Karpas-422 (cell line): ENCODE data around the gene PDZD2. TPM values are rescaled to one million over a fixed set of nuclear protein-coding genes. Genes with fewer than 3 reads are reported as not detected.

Experiments used
- DNase-seq: peaks from one replicate; pipeline ENCODE4 v3.0.0-alpha.2; 2015
- H2AFZ ChIP-seq: fragments of 200-600 bp; sonication (generic); 2 replicates; pipeline ENCODE4 v1.6.1; 2014; ENCODE audit warnings: antibody characterized with exemption, low read length, mixed read lengths
- H3K27ac ChIP-seq: fragments of 200-600 bp; sonication (generic); 2 replicates; pipeline ENCODE4 v1.5.1; 2014; ENCODE audit warnings: mild to moderate bottlenecking, low read length, moderate library complexity
- H3K27me3 ChIP-seq: fragments of 200-600 bp; sonication (generic); 2 replicates; pipeline ENCODE4 v1.6.1; 2014; ENCODE audit warnings: low read length, mixed read lengths
- H3K36me3 ChIP-seq: fragments of 200-600 bp; sonication (generic); 2 replicates; pipeline ENCODE4 v1.6.1; 2014; ENCODE audit warnings: low read length, mixed read lengths; ENCODE audit not compliant: insufficient read depth
- H3K4me1 ChIP-seq: fragments of 200-600 bp; sonication (generic); 2 replicates; pipeline ENCODE4 v1.6.1; 2014; ENCODE audit warnings: mild to moderate bottlenecking, low read length, mixed read lengths
- H3K4me2 ChIP-seq: fragments of 200-600 bp; sonication (generic); 2 replicates; pipeline ENCODE4 v1.6.1; 2014; ENCODE audit warnings: low read length, low read depth, mild to moderate bottlenecking; ENCODE audit not compliant: poor library complexity, severe bottlenecking
- H3K4me3 ChIP-seq: fragments of 200-600 bp; sonication (generic); 2 replicates; pipeline ENCODE4 v1.5.1; 2014; ENCODE audit warnings: mild to moderate bottlenecking, antibody characterized with exemption, low read length, mixed read lengths
- H3K79me2 ChIP-seq: fragments of 200-600 bp; sonication (generic); 2 replicates; pipeline ENCODE4 v1.6.1; 2014; ENCODE audit warnings: mild to moderate bottlenecking, low read length, mixed read lengths
- H3K9ac ChIP-seq: fragments of 200-600 bp; sonication (generic); 2 replicates; pipeline ENCODE4 v1.6.0; 2014; ENCODE audit warnings: low read length
- H3K9me2 ChIP-seq: fragments of 200-600 bp; sonication (generic), shearing (Covaris generic); replicated peaks from 2 replicates; pipeline ENCODE4 v1.6.0; 2014; ENCODE audit warnings: mild to moderate bottlenecking, low read length, moderate library complexity; ENCODE audit not compliant: insufficient read depth
- H3K9me3 ChIP-seq: fragments of 300-700, 200-600 bp; sonication (generic); 2 replicates; pipeline ENCODE4 v1.6.1; 2014; ENCODE audit warnings: low read length, mixed read lengths
- H4K20me1 ChIP-seq: fragments of 200-600 bp; sonication (generic); 2 replicates; pipeline ENCODE4 v1.6.1; 2014; ENCODE audit warnings: mild to moderate bottlenecking, antibody characterized with exemption, low read length, low read depth; ENCODE audit not compliant: insufficient read depth
- total RNA-seq: library from RNA; depleted of rRNA; stranded (reverse); fragments of >200 nt; shearing (Covaris generic); gene quantifications from 2 replicates; pipeline ENCODE4 v1.2.3, GENCODE V29; 2014; ENCODE audit warnings: low replicate concordance

PDZD2 gene
- total RNA-seq, 1 experiment from 2014 or later = not detected

DNA sequence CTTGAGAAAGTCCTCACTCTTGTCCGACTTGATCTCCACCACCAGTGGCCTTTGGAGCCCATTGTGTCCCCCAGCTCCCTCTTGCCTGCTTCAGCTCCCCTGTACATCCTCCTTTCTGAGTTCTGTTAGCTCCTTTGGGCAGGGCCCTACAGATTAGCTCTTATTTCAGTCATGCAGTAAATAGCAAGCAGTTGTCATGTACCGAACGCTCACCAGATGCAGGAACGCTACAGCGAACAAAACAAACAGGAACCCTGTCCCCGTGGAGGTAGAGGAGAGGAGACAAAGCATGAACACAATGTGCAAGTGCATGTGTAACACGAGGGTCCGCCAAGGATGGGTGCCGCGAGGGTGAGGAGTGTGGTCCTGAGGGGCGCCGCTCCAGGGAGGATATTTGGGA, 111.3 kb downstream of the PDZD2 start:
- Histone ChIP-seq H3K9ac (no peak overlapping the region), H3K4me3 (no peak overlapping the region), H2AFZ (no peak overlapping the region), H4K20me1 (no peaks in the 10 kb centered on the region), H3K27me3 (no peaks in the 10 kb centered on the region), H3K36me3 (no peaks in the 10 kb centered on the region), H3K79me2 (no peaks in the 10 kb centered on the region), H3K4me1 (no peaks in the 10 kb centered on the region), H3K9me3 (no peaks in the 10 kb centered on the region), H3K4me2 (no peak overlapping the region), H3K27ac (no peak overlapping the region), H3K9me2 (no peaks in the 10 kb centered on the region)
- no peak for DNase-seq

DNA sequence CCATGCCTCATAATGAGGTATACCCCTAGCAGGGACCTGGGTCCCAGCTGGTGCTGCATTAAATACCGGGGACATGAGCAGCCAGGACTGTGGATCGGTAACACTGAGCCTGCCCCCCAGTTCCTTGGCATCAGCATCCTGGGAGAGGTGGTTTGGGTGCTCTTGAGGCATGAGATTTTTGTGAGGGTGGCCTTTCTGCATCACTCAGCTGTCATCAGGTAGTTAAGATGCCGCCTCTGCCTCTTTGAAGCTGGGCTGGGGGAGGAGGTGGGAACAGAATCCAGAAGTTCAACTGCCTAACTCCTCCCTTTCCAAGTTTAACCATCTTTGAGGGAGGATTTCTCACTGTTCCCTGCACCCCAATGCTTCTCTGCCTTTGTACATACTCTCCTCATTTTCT, 112.7 kb downstream of the PDZD2 start:
- Histone ChIP-seq H2AFZ (no peak overlapping the region), H3K79me2 (no peaks in the 10 kb centered on the region), H3K4me2 (no peak overlapping the region), H4K20me1 (no peaks in the 10 kb centered on the region), H3K9me2 (no peaks in the 10 kb centered on the region), H3K4me1 (no peaks in the 10 kb centered on the region), H3K9me3 (no peaks in the 10 kb centered on the region), H3K27me3 (no peaks in the 10 kb centered on the region), H3K27ac (no peak overlapping the region), H3K4me3 (no peak overlapping the region), H3K36me3 (no peaks in the 10 kb centered on the region), H3K9ac (no peak overlapping the region)
- no peak for DNase-seq

- DNase-seq = no peak
- H3K36me3 ChIP-seq = no peaks in the 10 kb centered on the region
- no peaks in the 10 kb centered on the region for H3K9me3 ChIP-seq
- H3K4me2 ChIP-seq = no peak overlapping the region
- no peak overlapping the region for H3K4me3 ChIP-seq
- H3K4me1 ChIP-seq = no peaks in the 10 kb centered on the region
- H3K9ac ChIP-seq = no peak overlapping the region
- H3K79me2 ChIP-seq = no peaks in the 10 kb centered on the region
- no peak overlapping the region for H2AFZ ChIP-seq
- no peaks in the 10 kb centered on the region for H4K20me1 ChIP-seq
- H3K27ac ChIP-seq = no peak overlapping the region
- no peaks in the 10 kb centered on the region for H3K27me3 ChIP-seq
- H3K9me2 ChIP-seq = no peaks in the 10 kb centered on the region
Observed at GRCh38 chr5:31753700-31754357, 114.9 kb downstream of the PDZD2 start.

- no peak overlapping the region for H3K9ac ChIP-seq
- no peaks in the 10 kb centered on the region for H3K4me1 ChIP-seq
- no peak for DNase-seq
- H4K20me1 ChIP-seq = no peaks in the 10 kb centered on the region
- H3K27ac ChIP-seq = no peak overlapping the region
- H3K9me3 ChIP-seq = no peaks in the 10 kb centered on the region
- no peaks in the 10 kb centered on the region for H3K27me3 ChIP-seq
- no peak overlapping the region for H2AFZ ChIP-seq
- H3K9me2 ChIP-seq = no peaks in the 10 kb centered on the region
- no peaks in the 10 kb centered on the region for H3K36me3 ChIP-seq
- H3K79me2 ChIP-seq = no peaks in the 10 kb centered on the region
- no peak overlapping the region for H3K4me2 ChIP-seq
- H3K4me3 ChIP-seq = no peak overlapping the region
Observed at GRCh38 chr5:31754358-31754704, 115.4 kb downstream of the PDZD2 start.

GRCh38 chr5:31754741-31755675, 116.1 kb downstream of the PDZD2 start:
- Histone ChIP-seq H3K27me3 (no peaks in the 10 kb centered on the region), H3K9me3 (no peaks in the 10 kb centered on the region), H3K4me2 (no peak overlapping the region), H3K4me1 (no peaks in the 10 kb centered on the region), H3K36me3 (no peaks in the 10 kb centered on the region), H3K4me3 (no peak overlapping the region), H2AFZ (no peak overlapping the region), H3K9me2 (no peaks in the 10 kb centered on the region), H3K9ac (no peak overlapping the region), H4K20me1 (no peaks in the 10 kb centered on the region), H3K27ac (no peak overlapping the region), H3K79me2 (no peaks in the 10 kb centered on the region)
- no peak for DNase-seq

- no peak overlapping the region for H3K4me3 ChIP-seq
- H3K9ac ChIP-seq = no peak overlapping the region
Observed at GRCh38 chr5:31755676-31756230, 116.8 kb downstream of the PDZD2 start.

DNA sequence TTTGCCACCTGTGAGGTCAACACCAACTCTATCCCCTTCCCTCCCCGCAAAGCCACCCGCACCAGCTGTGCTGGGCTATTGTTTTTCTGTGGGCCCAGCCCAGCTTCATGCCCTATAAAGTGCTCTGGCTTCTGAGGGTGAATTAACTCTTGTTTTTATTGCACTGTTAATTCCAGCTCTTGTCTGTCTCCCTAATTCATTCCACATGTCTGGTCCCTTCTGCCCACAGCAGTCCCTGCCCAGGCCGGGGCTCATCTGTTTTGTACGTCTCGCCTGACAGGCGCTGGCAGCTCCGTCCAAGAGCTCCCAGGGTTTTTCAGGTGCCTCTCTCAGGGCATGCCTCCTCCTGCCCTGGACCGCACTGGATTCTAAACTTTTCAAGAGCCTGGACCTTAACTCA, 118.9 kb downstream of the PDZD2 start:
- Histone ChIP-seq H3K36me3 (no peaks in the 10 kb centered on the region), H3K79me2 (no peaks in the 10 kb centered on the region), H4K20me1 (no peaks in the 10 kb centered on the region), H3K4me1 (no peaks in the 10 kb centered on the region), H2AFZ (no peak overlapping the region), H3K4me3 (no peak overlapping the region), H3K4me2 (no peak overlapping the region), H3K9me3 (no peaks in the 10 kb centered on the region), H3K27me3 (no peaks in the 10 kb centered on the region), H3K9ac (no peak overlapping the region), H3K27ac (no peak overlapping the region), H3K9me2 (no peaks in the 10 kb centered on the region)
- no peak for DNase-seq

More at GRCh38 chr5:31755676-31756230, 116.8 kb downstream of the PDZD2 start:
- Histone ChIP-seq H3K9me3 (no peaks in the 10 kb centered on the region), H3K4me2 (no peak overlapping the region), H3K27me3 (no peaks in the 10 kb centered on the region), H3K9me2 (no peaks in the 10 kb centered on the region), H3K4me1 (no peaks in the 10 kb centered on the region), H3K36me3 (no peaks in the 10 kb centered on the region), H4K20me1 (no peaks in the 10 kb centered on the region), H3K27ac (no peak overlapping the region), H2AFZ (no peak overlapping the region), H3K79me2 (no peaks in the 10 kb centered on the region)
- no peak for DNase-seq

DNA sequence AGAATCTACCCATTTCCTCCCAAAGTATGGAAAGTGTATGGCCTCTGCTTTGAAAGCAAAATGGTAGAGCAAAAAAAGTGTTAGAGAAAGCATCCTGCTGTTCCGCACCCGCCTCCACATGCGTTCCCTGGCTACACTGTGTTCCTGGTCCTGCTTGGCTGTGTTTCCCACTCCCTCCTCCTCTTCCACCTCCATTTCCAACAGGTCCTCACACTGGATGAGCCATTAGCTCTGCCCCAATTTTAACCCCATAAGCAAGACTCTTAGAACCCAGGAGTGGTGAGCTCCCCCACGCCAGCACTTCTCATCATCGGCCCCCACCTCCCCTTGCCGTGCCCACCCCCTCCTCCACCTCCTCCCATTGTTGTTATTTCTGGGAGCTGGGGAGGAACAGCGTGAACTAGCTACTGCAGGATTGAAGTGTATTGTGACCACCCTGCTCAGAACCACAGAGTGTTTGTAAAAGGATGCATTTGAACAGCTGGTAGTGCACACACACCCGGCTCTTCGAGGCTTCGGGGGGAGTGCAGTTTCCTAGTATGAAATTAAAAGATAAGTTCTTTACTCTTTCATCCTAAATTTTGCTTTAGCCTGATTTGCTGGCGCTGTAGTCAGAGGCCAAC, 120.0 kb downstream of the PDZD2 start:
- no peak for DNase-seq
- no peaks in the 10 kb centered on the region for H3K9me2 ChIP-seq
- H3K4me1 ChIP-seq = no peaks in the 10 kb centered on the region
- no peaks in the 10 kb centered on the region for H3K79me2 ChIP-seq
- H3K27ac ChIP-seq = no peak overlapping the region
- H3K27me3 ChIP-seq = no peaks in the 10 kb centered on the region
- no peaks in the 10 kb centered on the region for H3K9me3 ChIP-seq
- no peak overlapping the region for H3K4me3 ChIP-seq
- H3K4me2 ChIP-seq = no peak overlapping the region
- H3K36me3 ChIP-seq = no peaks in the 10 kb centered on the region
- H4K20me1 ChIP-seq = no peaks in the 10 kb centered on the region
- H3K9ac ChIP-seq = no peak overlapping the region
- no peak overlapping the region for H2AFZ ChIP-seq
